Smooth muscle cell (in vitro differentiated cells): ENCODE data around the gene SPAG5. TPM values are rescaled to one million over a fixed set of nuclear protein-coding genes. Genes with fewer than 3 reads are reported as not detected.
A peak's percentile ranks its signal among the peaks of the same experiment; 100 is the strongest.

Source experiments
- DNase-seq: peaks from one replicate; lab custom pipeline; 2025; ENCODE audit not compliant: unreplicated experiment; lab: John Stamatoyannopoulos, UW
- H2AFZ ChIP-seq: fragments of 200-600 bp; sonication (generic); 2 replicates; pipeline ENCODE4 v1.6.0; 2016; ENCODE audit warnings: antibody characterized with exemption, low read depth, mild to moderate bottlenecking
- H3F3A ChIP-seq: fragments of 200-600 bp; sonication (generic); 2 replicates; pipeline ENCODE4 v1.6.0; 2017; ENCODE audit warnings: antibody characterized with exemption, low read depth
- H3K27ac ChIP-seq: fragments of 200-600 bp; sonication (generic); 2 replicates; pipeline ENCODE4 v1.5.1; 2016; ENCODE audit warnings: low read depth, mild to moderate bottlenecking
- H3K27me3 ChIP-seq: fragments of 200-600 bp; sonication (generic); 2 replicates; pipeline ENCODE4 v1.6.1; 2016; ENCODE audit warnings: low read depth, mild to moderate bottlenecking
- H3K36me3 ChIP-seq: fragments of 200-600 bp; sonication (generic); 2 replicates; pipeline ENCODE4 v1.5.1; 2016; ENCODE audit warnings: low read depth
- H3K4me1 ChIP-seq: fragments of 200-600 bp; sonication (generic); 2 replicates; pipeline ENCODE4 v1.5.1; 2016; ENCODE audit warnings: low read depth
- H3K4me2 ChIP-seq: fragments of 200-600 bp; sonication (generic); 2 replicates; pipeline ENCODE4 v1.6.0; 2016; ENCODE audit warnings: mild to moderate bottlenecking
- H3K4me3 ChIP-seq: fragments of 200-600 bp; sonication (generic); 2 replicates; pipeline ENCODE4 v1.5.1; 2016; ENCODE audit warnings: mild to moderate bottlenecking
- H3K79me2 ChIP-seq: fragments of 200-600 bp; sonication (generic); 2 replicates; pipeline ENCODE4 v1.6.0; 2016; ENCODE audit warnings: low read depth, mild to moderate bottlenecking
- H3K9ac ChIP-seq: fragments of 200-600 bp; sonication (generic); 2 replicates; pipeline ENCODE4 v1.6.0; 2016; ENCODE audit warnings: low read depth
- H3K9me3 ChIP-seq: fragments of 200-600 bp; sonication (generic); replicated peaks from 2 replicates; pipeline ENCODE4 v1.5.1; 2016; ENCODE audit warnings: low read depth
- H4K20me1 ChIP-seq: fragments of 200-600 bp; sonication (generic); 2 replicates; pipeline ENCODE4 v1.6.0; 2016; ENCODE audit warnings: low read depth
- WGBS: methylation state at CpG from one replicate; pipeline ENCODE4 v1.1.7; 2016; ENCODE audit warnings: low lambda C conversion rate; 5-methylcytosine and 5-hydroxymethylcytosine counted together
- polyA plus RNA-seq: library from polyadenylated mRNA; unstranded; fragments of >200 nt; fragmentation: Nextera tagmentation; extraction: Ambion mirVana; gene quantifications from 2 replicates; pipeline ENCODE4 v1.2.1, GENCODE V29; 2016
- total RNA-seq: library from RNA; depleted of rRNA; stranded (reverse); fragments of >200 nt; gene quantifications from 2 replicates; pipeline ENCODE4 v1.2.3, GENCODE V29; 2014
- TF ChIP-seq, protein P1 (sequence below): fragments of 200-600 bp; sonication (generic); IDR thresholded peaks from 2 replicates; pipeline ENCODE4 v1.5.1; 2017; ENCODE audit warnings: borderline replicate concordance, mild to moderate bottlenecking, antibody characterized with exemption; ENCODE audit not compliant: insufficient read depth, poor library complexity, severe bottlenecking

The SPAG5 gene
- total and polyA plus RNA-seq, 2 experiments from 2014 or later = 13.9 to 19.8 TPM

DNA sequence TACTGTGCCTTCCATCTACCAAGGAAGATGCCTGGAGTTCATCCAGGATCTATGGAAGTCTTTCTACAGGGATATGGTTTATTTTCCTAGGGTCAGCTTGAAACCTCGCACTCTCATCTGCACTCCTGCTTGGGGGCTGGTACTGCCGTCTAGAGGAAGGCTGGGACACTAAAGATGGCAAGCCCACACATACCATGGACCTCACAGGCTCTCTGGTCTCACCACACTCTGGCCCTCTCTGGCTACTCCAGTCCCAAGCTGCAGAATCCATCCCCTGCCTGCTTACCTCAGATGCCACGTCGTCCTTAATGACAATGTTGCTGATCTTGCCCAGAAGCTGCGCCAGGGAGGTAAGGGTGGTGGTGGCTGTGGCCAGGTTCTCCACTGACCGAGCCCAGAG is 44.3 kb downstream of the SPAG5 start:
- Histone ChIP-seq H3F3A (no peaks in the 10 kb centered on the region), H3K9me3 (no peaks in the 10 kb centered on the region), H3K9ac (no peak overlapping the region), H3K36me3 (no peaks in the 10 kb centered on the region), H3K4me2 (no peak overlapping the region), H3K4me1 (peaks cover 16% of the 10 kb centered on the region), H3K27me3 (no peaks in the 10 kb centered on the region), H2AFZ (no peak overlapping the region), H4K20me1 (peaks cover 23% of the 10 kb centered on the region), H3K4me3 (no peak overlapping the region), H3K79me2 (peaks cover 9% of the 10 kb centered on the region), H3K27ac (no peak overlapping the region)
- DNase-seq = no peak
- TF ChIP-seq, protein P1, sequence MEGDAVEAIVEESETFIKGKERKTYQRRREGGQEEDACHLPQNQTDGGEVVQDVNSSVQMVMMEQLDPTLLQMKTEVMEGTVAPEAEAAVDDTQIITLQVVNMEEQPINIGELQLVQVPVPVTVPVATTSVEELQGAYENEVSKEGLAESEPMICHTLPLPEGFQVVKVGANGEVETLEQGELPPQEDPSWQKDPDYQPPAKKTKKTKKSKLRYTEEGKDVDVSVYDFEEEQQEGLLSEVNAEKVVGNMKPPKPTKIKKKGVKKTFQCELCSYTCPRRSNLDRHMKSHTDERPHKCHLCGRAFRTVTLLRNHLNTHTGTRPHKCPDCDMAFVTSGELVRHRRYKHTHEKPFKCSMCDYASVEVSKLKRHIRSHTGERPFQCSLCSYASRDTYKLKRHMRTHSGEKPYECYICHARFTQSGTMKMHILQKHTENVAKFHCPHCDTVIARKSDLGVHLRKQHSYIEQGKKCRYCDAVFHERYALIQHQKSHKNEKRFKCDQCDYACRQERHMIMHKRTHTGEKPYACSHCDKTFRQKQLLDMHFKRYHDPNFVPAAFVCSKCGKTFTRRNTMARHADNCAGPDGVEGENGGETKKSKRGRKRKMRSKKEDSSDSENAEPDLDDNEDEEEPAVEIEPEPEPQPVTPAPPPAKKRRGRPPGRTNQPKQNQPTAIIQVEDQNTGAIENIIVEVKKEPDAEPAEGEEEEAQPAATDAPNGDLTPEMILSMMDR = no peak
- WGBS = 96% methylated on average over 6 of the region's 6 CpGs

DNA sequence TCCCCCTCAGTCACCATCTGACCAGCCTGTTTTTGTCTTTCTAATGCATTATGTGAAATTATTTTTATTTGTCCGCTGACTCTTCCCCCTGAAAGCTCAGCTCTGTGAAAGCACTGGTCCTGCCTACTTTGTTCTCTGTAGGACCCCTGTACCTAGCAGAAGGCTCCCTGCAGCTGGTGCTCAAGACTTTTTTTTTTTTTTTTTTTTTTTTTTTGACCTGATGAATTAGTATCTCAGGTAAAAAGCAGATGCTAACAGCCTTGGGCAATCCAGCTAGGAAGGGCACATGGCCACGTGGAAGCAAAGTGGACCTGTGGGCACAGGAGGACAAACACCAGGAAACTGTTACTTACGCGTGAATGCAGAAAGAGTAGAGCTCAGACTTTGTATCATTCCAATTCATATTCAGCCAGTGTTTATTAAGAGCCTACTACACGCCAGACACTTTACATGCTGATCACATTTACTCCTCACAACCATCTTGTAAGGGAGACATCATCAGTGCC is 45.8 kb downstream of the SPAG5 start:
- H3K9me3 ChIP-seq = no peaks in the 10 kb centered on the region
- H3K27me3 ChIP-seq = no peaks in the 10 kb centered on the region
- 85% methylated on average over 5 of the region's 5 CpGs for WGBS
- H4K20me1 ChIP-seq = peaks cover 38% of the 10 kb centered on the region
- H2AFZ ChIP-seq = peak overlapping the region; percentile 26
- no peaks in the 10 kb centered on the region for H3K36me3 ChIP-seq
- H3K4me3 ChIP-seq = peak overlapping the region; percentile 94
- H3K4me2 ChIP-seq = peak overlapping the region; percentile 96
- H3K4me1 ChIP-seq = peaks cover 18% of the 10 kb centered on the region
- peaks cover 9% of the 10 kb centered on the region for H3K79me2 ChIP-seq
- H3F3A ChIP-seq = no peaks in the 10 kb centered on the region
- DNase-seq = no peak
- no peak overlapping the region for H3K9ac ChIP-seq
- TF ChIP-seq, protein P1 = no peak
- H3K27ac ChIP-seq = no peak overlapping the region

DNA sequence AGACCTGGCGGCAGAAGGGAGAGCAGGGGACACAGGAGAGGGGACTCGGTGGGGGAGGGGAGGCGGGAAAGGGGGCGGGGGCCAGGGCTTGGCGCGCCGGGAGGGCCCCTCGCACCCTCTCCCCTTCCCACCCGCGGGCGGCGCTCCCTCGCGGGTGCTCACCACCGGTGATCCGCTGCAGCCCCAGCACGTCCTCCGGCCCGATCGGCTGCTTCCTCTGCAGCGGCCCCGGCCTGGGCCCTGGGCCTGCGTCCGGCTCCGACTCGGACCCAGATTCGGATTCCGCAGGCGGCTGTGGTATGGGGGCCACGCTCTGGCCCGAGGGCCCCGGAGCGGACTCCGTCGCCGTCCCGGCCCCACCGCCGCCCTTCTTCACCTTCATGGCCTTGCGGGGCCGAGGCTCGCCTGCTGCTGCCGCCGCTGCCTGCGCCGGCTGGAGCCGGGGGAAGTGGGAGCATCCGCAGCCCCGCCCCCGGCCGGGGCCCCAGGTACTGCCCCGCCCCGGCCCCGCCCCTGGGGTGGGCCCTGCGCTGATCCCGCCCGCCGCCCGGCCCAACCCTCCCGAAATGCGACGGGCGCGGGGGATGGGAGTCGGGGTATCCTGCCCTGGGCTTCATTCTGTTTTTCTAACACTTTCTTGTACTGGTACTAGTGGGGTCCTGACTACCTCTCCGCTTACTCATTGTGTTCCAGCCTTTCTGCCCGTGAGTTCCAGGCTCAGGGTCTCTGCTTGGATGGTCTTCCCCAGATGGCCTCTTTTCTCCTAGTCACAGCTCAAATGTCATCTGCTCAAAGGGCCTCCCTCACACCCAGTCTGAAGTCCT is 46.4 kb downstream of the SPAG5 start, which contains the start of gene UNC119:
Gene UNC119 (minus strand): TSS at position 449 of the 824 bp plus-strand sequence. CDS start 67 bp downstream, at position 382.
- Histone ChIP-seq H2AFZ (peak within 1 kb of the TSS; percentile 80), H3K27me3 (no peaks in the 10 kb centered on the region), H3K27ac (no peak within 1 kb of the TSS), H3K4me3 (peak within 1 kb of the TSS; percentile 94), H3K9ac (peak within 1 kb of the TSS; percentile 73), H3F3A (no peaks in the 10 kb centered on the region), H3K4me1 (peaks cover 18% of the 10 kb centered on the region), H4K20me1 (peaks cover 41% of the 10 kb centered on the region), H3K79me2 (peaks cover 9% of the 10 kb centered on the region), H3K4me2 (peak within 1 kb of the TSS; percentile 96), H3K36me3 (no peaks in the 10 kb centered on the region), H3K9me3 (no peaks in the 10 kb centered on the region)
- DNase-seq = peak; percentile 47
- WGBS = 2% methylated on average over 55 of the region's 67 CpGs
- TF ChIP-seq, protein P1 = no peak
